Panc1 (cell line): Measurements from ENCODE around the gene ITGB6.

ENCODE experiments used
- CTCF ChIP-seq: fragments of 450-650 bp; IDR thresholded peaks from 2 replicates; pipeline ENCODE4 v1.5.1; 2017; ENCODE audit warnings: mild to moderate bottlenecking
- SIN3A ChIP-seq: IDR thresholded peaks from 2 replicates; pipeline ENCODE4 v1.6.1; 2012; ENCODE audit warnings: low read depth, mild to moderate bottlenecking, low read length, moderate library complexity, borderline replicate concordance; ENCODE audit not compliant: insufficient read depth

- TF ChIP-seq SIN3A (no peak), CTCF (no peak)
These were observed 6.4 kb upstream of the ITGB6 start for GRCh38 chr2:160206436-160206835.
